Hepatocyte (in vitro differentiated cells): ENCODE results near the gene THY1. TPM values are rescaled to one million over a fixed set of nuclear protein-coding genes. Genes with fewer than 3 reads are reported as not detected.

ENCODE experiments used
- DNase-seq: peaks from one replicate; pipeline ENCODE4 v3.0.0-alpha.2; 2016; ENCODE audit warnings: low spot score
- H2AFZ ChIP-seq: fragments of 200-600 bp; sonication (generic); 2 replicates; pipeline ENCODE4 v1.6.0; 2016; ENCODE audit warnings: antibody characterized with exemption, mild to moderate bottlenecking
- H3K27ac ChIP-seq: fragments of 200-600 bp; sonication (generic); 2 replicates; pipeline ENCODE4 v1.5.1; 2016; ENCODE audit warnings: mild to moderate bottlenecking
- H3K27me3 ChIP-seq: fragments of 200-600 bp; sonication (generic); 2 replicates; pipeline ENCODE4 v1.6.1; 2016
- H3K36me3 ChIP-seq: fragments of 200-600 bp; sonication (generic); replicated peaks from 2 replicates; pipeline ENCODE4 v1.5.1; 2016; ENCODE audit warnings: low read depth; ENCODE audit not compliant: insufficient read depth
- H3K4me1 ChIP-seq: fragments of 200-600 bp; sonication (generic); 2 replicates; pipeline ENCODE4 v1.5.1; 2016; ENCODE audit warnings: mild to moderate bottlenecking, moderate library complexity; ENCODE audit not compliant: insufficient read depth
- H3K4me2 ChIP-seq: fragments of 200-600 bp; sonication (generic); 2 replicates; pipeline ENCODE4 v1.6.0; 2016
- H3K4me3 ChIP-seq: fragments of 200-600 bp; sonication (generic); 2 replicates; pipeline ENCODE4 v1.5.1; 2016; ENCODE audit warnings: mild to moderate bottlenecking
- H3K79me2 ChIP-seq: fragments of 200-600 bp; sonication (generic); 2 replicates; pipeline ENCODE4 v1.6.0; 2017; ENCODE audit warnings: mild to moderate bottlenecking
- H3K9me2 ChIP-seq: fragments of 200-600 bp; sonication (generic); replicated peaks from 2 replicates; pipeline ENCODE4 v1.6.0; 2017; ENCODE audit warnings: mild to moderate bottlenecking; ENCODE audit not compliant: insufficient read depth
- H3K9me3 ChIP-seq: fragments of 200-600 bp; sonication (generic); 2 replicates; pipeline ENCODE4 v1.5.1; 2016; ENCODE audit warnings: low read depth, mild to moderate bottlenecking
- H4K20me1 ChIP-seq: fragments of 200-600 bp; sonication (generic); 2 replicates; pipeline ENCODE4 v1.6.0; 2016; ENCODE audit warnings: mild to moderate bottlenecking; ENCODE audit not compliant: insufficient read depth, poor library complexity, severe bottlenecking
- CTCF ChIP-seq: fragments of 200-600 bp; sonication (generic); IDR thresholded peaks from 2 replicates; pipeline ENCODE4 v1.5.1; 2016; ENCODE audit warnings: antibody characterized with exemption, mild to moderate bottlenecking; ENCODE audit not compliant: poor library complexity
- EZH2 ChIP-seq: fragments of 200-600 bp; sonication (generic); IDR thresholded peaks from 2 replicates; pipeline ENCODE4 v1.6.1; 2016; ENCODE audit warnings: antibody characterized with exemption, mild to moderate bottlenecking, borderline replicate concordance
- EZH2phosphoT487 ChIP-seq: fragments of 200-600 bp; sonication (generic); IDR thresholded peaks from one replicate; pipeline ENCODE4 v1.6.1; 2018; ENCODE audit warnings: antibody characterized with exemption, mild to moderate bottlenecking, low read depth, moderate library complexity; ENCODE audit not compliant: unreplicated experiment, severe bottlenecking
- WGBS: methylation state at CpG from one replicate; pipeline ENCODE4 v1.1.6; 2016; ENCODE audit warnings: low lambda C conversion rate; ENCODE audit errors: missing lambda C conversion rate; 5-methylcytosine and 5-hydroxymethylcytosine counted together
- polyA plus RNA-seq: library from polyadenylated mRNA; unstranded; fragments of >200 nt; fragmentation: Nextera tagmentation; extraction: Ambion mirVana; gene quantifications from 2 replicates; pipeline ENCODE4 v1.2.1, GENCODE V29; 2016
- total RNA-seq: library from RNA; depleted of rRNA; stranded (reverse); fragments of >200 nt; gene quantifications from 2 replicates; pipeline ENCODE4 v1.2.3, GENCODE V29; 2014

The THY1 gene
- total and polyA plus RNA-seq, 2 experiments from 2014 or later, result 52.1 to 156 TPM

- no peak for DNase-seq
- Histone ChIP-seq H2AFZ (no peak overlapping the region), H3K27me3 (no peaks in the 10 kb centered on the region), H3K27ac (no peak overlapping the region), H3K4me2 (peak overlapping the region; percentile 38), H3K4me1 (peaks cover 52% of the 10 kb centered on the region), H3K36me3 (no peaks in the 10 kb centered on the region), H3K4me3 (no peak overlapping the region), H4K20me1 (no peaks in the 10 kb centered on the region), H3K9me3 (no peaks in the 10 kb centered on the region), H3K9me2 (no peaks in the 10 kb centered on the region), H3K79me2 (no peaks in the 10 kb centered on the region)
- TF ChIP-seq EZH2phosphoT487 (no peak), EZH2 (no peak), CTCF (no peak)
- WGBS, result 69% methylated on average over 8 of the region's 8 CpGs
Measured at GRCh38 chr11:119371067-119371601, 51.8 kb downstream of the THY1 start.

- Histone ChIP-seq H2AFZ (no peak overlapping the region), H3K4me1 (peaks cover 50% of the 10 kb centered on the region), H3K27me3 (no peaks in the 10 kb centered on the region), H3K36me3 (no peaks in the 10 kb centered on the region), H3K9me2 (no peaks in the 10 kb centered on the region), H3K4me2 (peak overlapping the region; percentile 38), H3K4me3 (no peak overlapping the region), H3K79me2 (no peaks in the 10 kb centered on the region), H3K27ac (peak overlapping the region; percentile 90), H3K9me3 (no peaks in the 10 kb centered on the region), H4K20me1 (no peaks in the 10 kb centered on the region)
- TF ChIP-seq EZH2 (no peak), CTCF (no peak), EZH2phosphoT487 (no peak)
- DNase-seq, result peak; percentile 51
- WGBS, result 54% methylated on average over 8 of the region's 8 CpGs
Measured at GRCh38 chr11:119370486-119371046, 52.4 kb downstream of the THY1 start.

- Histone ChIP-seq H3K79me2 (no peaks in the 10 kb centered on the region), H3K4me1 (peaks cover 61% of the 10 kb centered on the region), H2AFZ (no peak overlapping the region), H3K4me3 (no peak overlapping the region), H3K27me3 (no peaks in the 10 kb centered on the region), H3K9me2 (no peaks in the 10 kb centered on the region), H3K9me3 (no peaks in the 10 kb centered on the region), H3K27ac (peak overlapping the region; percentile 90), H3K36me3 (no peaks in the 10 kb centered on the region), H3K4me2 (peak overlapping the region; percentile 61), H4K20me1 (no peaks in the 10 kb centered on the region)
- 60% methylated on average over 12 of the region's 13 CpGs for WGBS
- peak; percentile 48 for DNase-seq
- TF ChIP-seq EZH2 (no peak), EZH2phosphoT487 (no peak), CTCF (no peak)
Measured at GRCh38 chr11:119369132-119369925, 53.6 kb downstream of the THY1 start.
